ENCODE results near the gene ZFP91. TPM values are rescaled to one million over a fixed set of nuclear protein-coding genes. Genes with fewer than 3 reads are reported as not detected.
A peak's percentile ranks its signal among the peaks of the same experiment; 100 is the strongest.

ZFP91 gene
- total RNA-seq, 3 donors from 2014 or later: 45.6 to 64.2 (median 54.9) TPM

DNA sequence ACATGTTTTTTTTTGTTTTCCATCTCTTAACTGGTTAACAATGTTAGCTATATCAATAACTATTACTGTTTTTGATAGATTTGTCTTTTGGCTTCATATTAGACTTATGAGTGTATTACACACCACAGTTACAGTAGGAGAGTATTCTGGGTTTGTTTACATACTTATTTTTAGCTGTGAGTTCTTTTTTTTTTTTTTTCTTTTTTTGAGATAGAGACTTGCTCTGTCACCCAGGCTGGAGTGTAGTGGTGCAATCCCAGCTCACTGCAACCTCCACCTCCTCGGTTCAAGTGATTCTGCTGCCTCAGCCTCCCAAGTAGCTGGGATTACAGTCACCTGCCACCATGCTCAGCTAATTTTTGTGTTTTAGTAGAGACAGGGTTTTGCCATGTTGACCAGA lies 71.6 kb downstream of the ZFP91 start:
- no peaks in the 10 kb centered on the region for H3K4me1 ChIP-seq
- H3K9me3 ChIP-seq: peaks cover 5 to 17% of the 10 kb centered on the region in 2 donors
- no peaks in the 10 kb centered on the region for H3K27me3 ChIP-seq
- no peak for DNase-seq (ENCODE audit: low spot score in 2 of 2)
- no peak for TF ChIP-seq POLR2AphosphoS5 (IDR thresholded peaks at IDR 0.05)
- TF ChIP-seq POLR2A (IDR thresholded peaks at IDR 0.05): no peak
- TF ChIP-seq, protein P1, sequence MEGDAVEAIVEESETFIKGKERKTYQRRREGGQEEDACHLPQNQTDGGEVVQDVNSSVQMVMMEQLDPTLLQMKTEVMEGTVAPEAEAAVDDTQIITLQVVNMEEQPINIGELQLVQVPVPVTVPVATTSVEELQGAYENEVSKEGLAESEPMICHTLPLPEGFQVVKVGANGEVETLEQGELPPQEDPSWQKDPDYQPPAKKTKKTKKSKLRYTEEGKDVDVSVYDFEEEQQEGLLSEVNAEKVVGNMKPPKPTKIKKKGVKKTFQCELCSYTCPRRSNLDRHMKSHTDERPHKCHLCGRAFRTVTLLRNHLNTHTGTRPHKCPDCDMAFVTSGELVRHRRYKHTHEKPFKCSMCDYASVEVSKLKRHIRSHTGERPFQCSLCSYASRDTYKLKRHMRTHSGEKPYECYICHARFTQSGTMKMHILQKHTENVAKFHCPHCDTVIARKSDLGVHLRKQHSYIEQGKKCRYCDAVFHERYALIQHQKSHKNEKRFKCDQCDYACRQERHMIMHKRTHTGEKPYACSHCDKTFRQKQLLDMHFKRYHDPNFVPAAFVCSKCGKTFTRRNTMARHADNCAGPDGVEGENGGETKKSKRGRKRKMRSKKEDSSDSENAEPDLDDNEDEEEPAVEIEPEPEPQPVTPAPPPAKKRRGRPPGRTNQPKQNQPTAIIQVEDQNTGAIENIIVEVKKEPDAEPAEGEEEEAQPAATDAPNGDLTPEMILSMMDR (IDR thresholded peaks at IDR 0.05): no peak
- H3K4me3 ChIP-seq: no peak overlapping the region
- H3K36me3 ChIP-seq: no peaks in the 10 kb centered on the region
- intact Hi-C loops (cut with DNase I; ENCODE audit: low total_unique reads): no loop called here
- H3K27ac ChIP-seq: no peak overlapping the region

DNA sequence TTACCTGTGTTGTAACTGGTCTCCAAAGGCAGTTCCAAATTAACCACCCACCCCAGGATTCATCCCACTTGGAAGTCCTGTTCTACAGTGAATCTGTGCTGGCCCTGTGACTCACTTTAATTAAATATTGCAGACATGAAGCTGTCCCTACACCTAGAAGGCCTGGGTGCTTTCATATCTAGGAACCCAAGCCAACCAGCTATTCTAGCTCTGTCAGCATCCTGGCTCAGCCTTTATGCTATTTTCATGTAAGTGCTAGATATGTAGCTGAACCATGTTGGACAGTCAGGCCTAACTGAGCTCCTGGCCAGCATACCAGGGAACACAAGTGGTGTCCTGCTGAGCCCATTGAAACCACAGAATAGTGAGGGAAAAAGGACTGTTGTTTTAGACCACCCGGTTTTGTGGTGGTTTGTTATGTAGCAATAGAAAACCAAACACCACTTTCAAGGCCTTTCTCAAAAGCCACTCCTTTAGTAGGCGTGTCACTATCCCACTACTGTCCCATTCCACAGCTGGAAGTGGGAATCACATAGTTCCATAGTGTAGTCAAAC lies 73.9 kb downstream of the ZFP91 start:
- Histone ChIP-seq H3K9me3 (peaks cover 0 to 9% of the 10 kb centered on the region in 2 donors), H3K4me1 (no peaks in the 10 kb centered on the region), H3K4me3 (no peak overlapping the region), H3K27ac (no peak overlapping the region), H3K27me3 (no peaks in the 10 kb centered on the region), H3K36me3 (no peaks in the 10 kb centered on the region)
- no peak for DNase-seq (ENCODE audit: low spot score in 2 of 2)
- TF ChIP-seq POLR2A (IDR thresholded peaks at IDR 0.05): no peak
- no peak for TF ChIP-seq POLR2AphosphoS5 (IDR thresholded peaks at IDR 0.05)
- TF ChIP-seq, protein P1 (IDR thresholded peaks at IDR 0.05): no peak
- intact Hi-C loops (cut with DNase I; ENCODE audit: low total_unique reads): no loop called here

DNA sequence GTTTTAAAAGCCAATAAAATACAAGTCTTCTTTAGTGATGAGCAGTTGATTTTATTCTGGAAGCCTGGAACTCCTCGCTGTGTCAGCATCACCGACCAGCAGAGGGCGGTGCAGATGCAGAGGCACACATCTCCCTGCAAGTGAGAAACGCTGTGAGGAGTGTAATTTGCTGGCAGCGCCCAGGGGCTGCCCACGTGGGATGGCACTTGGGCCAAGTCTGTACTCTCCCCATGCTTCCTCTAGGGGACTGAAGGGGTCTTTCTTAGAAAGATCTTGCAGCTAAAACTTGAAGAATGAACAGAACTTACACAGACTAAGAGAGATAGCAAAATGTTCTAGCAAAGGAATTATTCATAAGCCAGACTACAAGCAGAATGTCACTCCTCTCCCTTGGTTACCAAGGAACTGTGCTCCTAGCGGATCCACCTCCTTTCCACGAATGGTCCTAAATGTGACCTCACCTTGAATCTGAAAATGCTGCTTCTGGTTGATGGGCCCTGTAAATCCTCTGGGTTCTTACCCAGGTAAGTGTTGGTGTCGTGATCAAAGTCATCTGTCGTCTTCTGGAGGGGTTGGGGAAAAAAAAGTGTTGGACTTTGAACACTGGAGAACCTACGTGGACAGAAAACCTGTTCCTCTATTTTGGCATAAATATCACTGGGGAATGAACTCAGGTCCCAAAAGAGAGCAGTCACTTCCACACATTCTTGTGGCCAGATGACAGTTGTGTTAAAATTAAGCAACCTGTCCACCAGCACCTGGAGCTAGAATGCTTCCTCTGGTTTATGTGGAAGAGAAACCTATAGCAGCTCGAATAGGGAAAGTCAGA lies 75.4 kb downstream of the ZFP91 start:
- DNase-seq (ENCODE audit: low spot score in 2 of 2): peak; percentile 65
- TF ChIP-seq POLR2AphosphoS5 (IDR thresholded peaks at IDR 0.05) (no peak), POLR2A (IDR thresholded peaks at IDR 0.05) (no peak)
- TF ChIP-seq, protein P1 (IDR thresholded peaks at IDR 0.05): peak; percentile 60 to 83 (median 80)
- intact Hi-C loops (cut with DNase I; ENCODE audit: low total_unique reads): no loop called here

DNA sequence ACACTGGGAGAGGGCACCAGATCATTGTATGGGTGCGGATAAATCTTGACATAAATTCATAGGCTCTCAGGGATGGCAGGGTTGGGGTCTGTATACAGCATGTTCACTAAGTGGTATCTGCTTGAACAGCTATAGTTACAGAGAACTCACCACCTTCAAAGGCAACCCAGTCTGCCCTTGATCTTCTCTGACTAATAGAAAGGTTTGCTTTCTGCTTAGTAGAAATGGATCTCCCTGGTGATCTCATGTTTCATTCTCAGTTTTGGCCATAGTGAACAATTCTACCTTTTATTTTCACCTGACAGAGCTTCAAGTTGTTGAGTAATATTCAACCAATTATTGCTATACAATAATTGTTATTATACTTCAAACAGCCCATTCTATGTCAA lies 76.0 kb downstream of the ZFP91 start:
- H3K36me3 ChIP-seq: no peaks in the 10 kb centered on the region
- no peak for DNase-seq (ENCODE audit: low spot score in 2 of 2)
- H3K27ac ChIP-seq: no peak overlapping the region
- no peak overlapping the region for H3K4me3 ChIP-seq
- H3K4me1 ChIP-seq: no peaks in the 10 kb centered on the region
- peaks cover 0 to under 1% of the 10 kb centered on the region in 2 donors for H3K9me3 ChIP-seq
- intact Hi-C loops (cut with DNase I; ENCODE audit: low total_unique reads): no loop called here
- H3K27me3 ChIP-seq: no peaks in the 10 kb centered on the region
- TF ChIP-seq, protein P1 (IDR thresholded peaks at IDR 0.05): no peak
- TF ChIP-seq POLR2AphosphoS5 (IDR thresholded peaks at IDR 0.05) (no peak), POLR2A (IDR thresholded peaks at IDR 0.05) (no peak)

More for the DNA sequence above, 75.4 kb downstream of the ZFP91 start:
- H3K4me3 ChIP-seq: no peak overlapping the region
- no peaks in the 10 kb centered on the region for H3K27me3 ChIP-seq
- H3K27ac ChIP-seq: no peak overlapping the region
- H3K4me1 ChIP-seq: no peaks in the 10 kb centered on the region
- H3K36me3 ChIP-seq: no peaks in the 10 kb centered on the region
- H3K9me3 ChIP-seq: peaks cover 0 to 7% of the 10 kb centered on the region in 2 donors

DNA sequence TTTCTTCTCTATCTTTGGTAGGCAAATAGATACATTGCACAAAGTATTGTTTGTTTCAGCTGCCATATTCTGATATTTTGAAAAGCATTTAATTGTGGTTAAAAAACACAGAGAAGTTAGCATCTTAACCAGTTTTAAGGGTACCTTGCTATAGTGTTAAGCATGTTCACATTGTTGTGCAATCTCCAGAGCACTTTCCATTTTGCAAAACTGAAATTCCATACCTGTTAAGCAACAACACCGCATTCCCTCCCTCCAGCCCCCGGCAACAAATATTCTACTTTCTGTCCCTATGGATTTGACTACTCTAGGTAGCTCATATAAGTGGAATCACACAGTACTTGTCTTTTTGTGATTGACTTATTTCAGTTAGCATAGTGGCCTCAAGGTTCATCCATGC lies 77.5 kb downstream of the ZFP91 start:
- Histone ChIP-seq H3K36me3 (no peaks in the 10 kb centered on the region), H3K27ac (no peak overlapping the region), H3K4me3 (no peak overlapping the region), H3K9me3 (no peaks in the 10 kb centered on the region), H3K4me1 (no peaks in the 10 kb centered on the region), H3K27me3 (no peaks in the 10 kb centered on the region)
- no peak for DNase-seq (ENCODE audit: low spot score in 2 of 2)
- intact Hi-C loops (cut with DNase I; ENCODE audit: low total_unique reads): no loop called here
- no peak for TF ChIP-seq POLR2A (IDR thresholded peaks at IDR 0.05)

All from breast epithelium (tissue), 4 donors.